ENCODE measurements around the gene LZTR1. TPM values are rescaled to one million over a fixed set of nuclear protein-coding genes. Genes with fewer than 3 reads are reported as not detected.
A peak's percentile ranks its signal among the peaks of the same experiment; 100 is the strongest.

The LZTR1 gene
- total RNA-seq, 1 donor from 2014 or later, result 16.7 TPM

DNA sequence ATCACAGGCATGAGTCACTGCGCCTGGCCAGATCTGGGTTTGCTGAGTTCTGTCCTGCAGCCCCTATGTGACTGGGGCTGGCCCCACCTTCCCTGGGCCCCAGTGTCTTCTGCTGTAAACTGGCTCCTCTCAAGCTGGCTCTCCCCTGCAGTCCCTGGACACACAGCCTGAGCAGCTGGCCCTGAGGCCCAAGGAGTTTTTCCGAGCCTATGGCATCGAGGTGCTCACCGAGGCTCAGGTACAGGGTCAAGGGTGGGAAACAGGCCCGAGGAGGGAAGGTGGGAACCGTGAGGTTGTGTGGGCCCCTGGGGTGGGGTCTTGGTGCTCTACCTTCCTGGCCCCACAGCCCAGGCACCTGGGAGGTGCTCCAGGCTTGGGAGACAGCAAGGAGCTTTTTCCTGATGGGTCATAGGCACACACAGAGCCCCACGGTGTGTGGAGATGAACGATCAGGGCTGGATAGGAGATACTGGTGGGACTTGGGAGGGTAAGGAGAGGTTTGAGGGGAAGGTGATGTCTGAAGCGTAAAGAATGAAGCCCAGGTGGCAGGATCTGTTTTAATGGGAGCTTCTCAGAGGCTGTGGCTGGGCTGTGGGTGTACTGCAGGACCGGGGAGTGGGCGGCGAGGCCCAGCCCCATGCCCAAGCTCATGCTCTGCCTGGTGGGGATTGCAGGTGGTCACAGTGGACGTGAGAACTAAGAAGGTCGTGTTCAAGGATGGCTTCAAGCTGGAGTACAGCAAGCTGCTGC, 6.4 kb upstream of the LZTR1 start:
- no peak overlapping the region for H3K4me3 ChIP-seq (ENCODE audit: low read depth, low read length)
- no peak for DNase-seq (ENCODE audit: low read depth)
- no peak for TF ChIP-seq CTCF (conservative IDR thresholded peaks at IDR 0.05; ENCODE audit: low read depth, low read length)

- DNase-seq (ENCODE audit: low read depth), result no peak
- TF ChIP-seq CTCF (conservative IDR thresholded peaks at IDR 0.05; ENCODE audit: low read depth, low read length), result no peak
- H3K4me3 ChIP-seq (ENCODE audit: low read depth, low read length), result no peak overlapping the region
Measured at GRCh38 chr22:20976291-20976877, 5.7 kb upstream of the LZTR1 start.

DNA sequence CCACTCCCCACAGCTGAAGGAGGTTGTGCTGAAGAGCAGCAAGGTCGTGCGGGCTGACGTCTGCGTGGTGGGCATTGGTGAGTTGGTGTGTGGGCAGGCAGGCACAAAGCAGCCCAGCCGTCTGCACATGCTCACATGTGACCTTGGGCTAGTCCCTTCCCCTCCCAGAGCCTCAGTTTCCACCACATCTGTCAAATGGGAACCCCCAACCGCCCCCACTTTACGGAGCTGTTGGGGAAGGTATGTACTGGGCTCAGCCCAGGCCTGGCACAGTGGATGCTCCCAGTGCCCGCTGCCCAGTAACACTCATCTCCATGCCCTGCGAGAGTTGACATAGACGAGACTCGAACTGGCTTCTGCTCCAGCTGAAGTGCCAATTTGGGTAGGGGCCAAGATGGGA, 5.1 kb upstream of the LZTR1 start:
- TF ChIP-seq CTCF (conservative IDR thresholded peaks at IDR 0.05; ENCODE audit: low read depth, low read length), result no peak
- H3K4me3 ChIP-seq (ENCODE audit: low read depth, low read length), result no peak overlapping the region
- no peak for DNase-seq (ENCODE audit: low read depth)

DNA sequence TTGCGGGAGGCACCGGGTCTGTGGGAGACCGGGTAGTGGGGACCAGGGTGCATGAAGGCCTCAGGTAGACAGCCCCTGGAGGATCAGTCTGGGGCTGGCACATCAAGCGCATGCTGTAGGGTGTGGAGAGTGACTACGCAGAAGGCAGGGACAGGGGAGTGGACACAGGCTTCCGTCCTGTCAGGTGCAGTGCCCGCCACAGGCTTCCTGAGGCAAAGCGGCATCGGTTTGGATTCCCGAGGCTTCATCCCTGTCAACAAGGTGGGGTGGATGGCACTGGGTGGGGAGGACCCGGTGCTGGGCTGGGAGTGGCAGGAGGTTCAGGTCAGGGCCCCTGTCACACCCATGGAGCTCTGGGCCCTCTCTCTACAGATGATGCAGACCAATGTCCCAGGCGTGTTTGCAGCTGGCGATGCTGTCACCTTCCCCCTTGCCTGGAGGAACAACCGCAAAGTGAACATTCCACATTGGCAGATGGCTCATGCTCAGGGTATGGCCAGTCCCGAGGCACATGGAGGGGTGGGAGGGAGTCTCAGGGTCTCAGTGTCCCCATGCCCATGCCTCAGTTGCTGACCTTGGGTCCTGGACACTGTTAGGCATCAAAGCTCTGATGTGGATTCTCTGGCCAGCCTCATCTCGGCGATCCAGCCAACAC, 4.5 kb upstream of the LZTR1 start:
- no peak for TF ChIP-seq CTCF (conservative IDR thresholded peaks at IDR 0.05; ENCODE audit: low read depth, low read length)

GRCh38 chr22:20978419-20978818, 3.7 kb upstream of the LZTR1 start:
- H3K4me3 ChIP-seq (ENCODE audit: low read depth, low read length), result no peak overlapping the region
- TF ChIP-seq CTCF (conservative IDR thresholded peaks at IDR 0.05; ENCODE audit: low read depth, low read length), result no peak
- DNase-seq (ENCODE audit: low read depth), result no peak

More for the DNA sequence above, 4.5 kb upstream of the LZTR1 start:
- no peak overlapping the region for H3K4me3 ChIP-seq (ENCODE audit: low read depth, low read length)
- DNase-seq (ENCODE audit: low read depth), result no peak

DNA sequence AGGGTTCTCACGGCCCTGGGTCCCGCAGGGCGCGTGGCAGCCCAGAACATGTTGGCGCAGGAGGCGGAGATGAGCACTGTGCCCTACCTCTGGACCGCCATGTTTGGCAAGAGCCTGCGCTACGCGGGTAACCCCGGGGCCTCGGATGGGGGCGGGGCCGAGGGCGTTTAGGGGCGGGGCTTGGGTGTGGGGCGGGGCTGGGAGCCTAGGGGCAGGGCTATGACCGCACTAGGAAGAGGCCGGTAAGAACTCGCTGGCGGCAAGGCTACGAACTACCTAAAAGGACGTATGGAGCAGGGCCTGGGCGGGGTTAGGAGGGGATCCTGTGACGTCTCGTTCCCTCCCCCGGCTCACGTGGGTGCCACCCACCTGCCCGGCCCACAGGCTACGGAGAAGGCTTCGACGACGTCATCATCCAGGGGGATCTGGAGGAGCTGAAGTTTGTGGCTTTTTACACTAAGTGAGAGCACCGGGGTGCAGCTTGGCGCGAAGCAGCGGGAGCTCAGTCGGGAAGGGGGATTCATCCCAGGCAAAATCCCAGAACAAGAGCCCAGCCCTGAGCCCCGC, 2.8 kb upstream of the LZTR1 start:
- DNase-seq (ENCODE audit: low read depth), result no peak
- peak overlapping the region; percentile 30 for H3K4me3 ChIP-seq (ENCODE audit: low read depth, low read length)
- TF ChIP-seq CTCF (conservative IDR thresholded peaks at IDR 0.05; ENCODE audit: low read depth, low read length), result no peak

Data from epithelial cell of proximal tubule (primary cell).